Subcutaneous abdominal adipose tissue (tissue), 5 donors: ENCODE results near the gene PDGFB.

Experiments
- H3K27ac ChIP-seq: one replicate; pipeline ENCODE4 v1.7.0; 2013; ENCODE audit warnings: low read depth, mild to moderate bottlenecking, inconsistent platforms, low read length, moderate library complexity
- H3K27me3 ChIP-seq, 5 donors: one replicate each; pipeline ENCODE4 v1.7.0; 2013; ENCODE audit warnings: low read length in 5 of 5, inconsistent platforms in 1 of 5; ENCODE audit not compliant: control insufficient read depth in 5 of 5, insufficient read depth in 4 of 5
- H3K36me3 ChIP-seq, 5 donors: one replicate each; pipeline ENCODE4 v1.7.0; 2013; ENCODE audit warnings: low read length in 5 of 5; ENCODE audit not compliant: control insufficient read depth in 5 of 5, insufficient read depth in 5 of 5
- H3K4me1 ChIP-seq, 5 donors: one replicate each; pipeline ENCODE4 v1.7.0; 2013; ENCODE audit warnings: low read length in 5 of 5, mild to moderate bottlenecking in 3 of 5, moderate library complexity in 1 of 5; ENCODE audit not compliant: control insufficient read depth in 5 of 5, insufficient read depth in 5 of 5
- H3K4me3 ChIP-seq, 5 donors: one replicate each; pipeline ENCODE4 v1.7.0; 2013; ENCODE audit warnings: low read length in 5 of 5, low read depth in 1 of 5
- H3K9ac ChIP-seq, 5 donors: one replicate each; pipeline ENCODE4 v1.7.0; 2013; ENCODE audit warnings: low read length in 5 of 5, mild to moderate bottlenecking in 4 of 5, moderate library complexity in 3 of 5
- H3K9me3 ChIP-seq, 5 donors: one replicate each; pipeline ENCODE4 v1.7.0; 2013; ENCODE audit warnings: low read length in 5 of 5; ENCODE audit not compliant: control insufficient read depth in 5 of 5
- donor health status: healthy.
- donor health status: healthy.
- donor health status: healthy.
- donor health status: healthy.
- donor health status: healthy.

Gene PDGFB

DNA sequence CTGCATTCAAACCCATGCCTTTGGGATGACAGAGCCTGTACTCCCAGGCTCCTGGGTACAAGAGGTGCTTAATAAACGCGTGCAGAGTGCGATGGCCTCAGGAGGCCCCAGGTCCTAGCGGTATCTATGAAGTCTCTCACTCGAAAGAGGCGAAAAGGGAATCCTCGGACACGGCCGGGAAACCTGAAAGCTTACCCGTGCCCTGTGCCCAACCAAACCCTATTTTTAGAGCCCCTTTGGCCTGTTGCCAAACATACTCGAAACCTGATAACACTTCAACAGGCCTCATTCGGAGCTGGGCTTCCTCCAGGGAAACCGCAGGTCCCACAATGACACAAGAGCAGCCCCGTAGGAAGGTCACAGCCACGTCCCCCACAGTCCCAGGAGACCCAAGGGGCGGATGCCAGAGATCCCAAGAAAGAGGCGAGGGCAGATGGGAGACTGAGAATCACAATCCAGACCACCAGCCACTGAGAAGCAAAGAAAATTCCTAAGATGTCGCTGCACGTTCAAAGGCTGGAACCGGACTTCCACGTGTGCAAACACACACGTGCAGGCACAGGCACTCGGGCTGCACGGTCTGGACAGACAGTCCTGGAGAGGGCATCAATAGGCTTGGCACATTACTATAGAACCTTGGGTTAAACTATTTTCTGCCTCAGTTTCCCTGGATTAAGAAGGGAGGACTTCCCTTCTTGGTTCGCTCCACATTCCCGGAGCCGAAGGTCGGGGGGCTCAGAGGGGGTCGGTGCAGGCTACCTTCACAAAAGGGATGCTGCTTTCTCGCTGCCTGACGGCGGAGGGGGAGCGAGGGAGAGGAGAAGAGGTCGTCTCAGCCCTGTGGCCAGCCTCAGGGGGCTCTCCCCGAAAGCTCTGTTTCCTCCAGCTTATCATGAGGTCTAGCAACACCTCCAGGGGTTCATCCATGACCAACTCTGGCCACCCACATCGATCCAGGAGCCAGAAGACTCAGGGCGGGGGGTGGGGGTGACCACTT lies 8.2 kb downstream of the PDGFB start:
- H3K4me1 ChIP-seq: peaks cover 10 to 98% (median 85%) of the 10 kb centered on the region in 5 donors
- H3K9ac ChIP-seq: peak overlapping the region in 1 of 5 donors; percentile 28
- H3K36me3 ChIP-seq: peaks cover 0 to 41% (median 8%) of the 10 kb centered on the region in 5 donors
- peak overlapping the region; percentile 78 for H3K27ac ChIP-seq
- no peaks in the 10 kb centered on the region for H3K9me3 ChIP-seq
- peaks cover 2 to 32% (median 25%) of the 10 kb centered on the region in 5 donors for H3K27me3 ChIP-seq
- peak overlapping the region in 3 of 5 donors; percentile 19 to 91 (median 19) for H3K4me3 ChIP-seq

DNA sequence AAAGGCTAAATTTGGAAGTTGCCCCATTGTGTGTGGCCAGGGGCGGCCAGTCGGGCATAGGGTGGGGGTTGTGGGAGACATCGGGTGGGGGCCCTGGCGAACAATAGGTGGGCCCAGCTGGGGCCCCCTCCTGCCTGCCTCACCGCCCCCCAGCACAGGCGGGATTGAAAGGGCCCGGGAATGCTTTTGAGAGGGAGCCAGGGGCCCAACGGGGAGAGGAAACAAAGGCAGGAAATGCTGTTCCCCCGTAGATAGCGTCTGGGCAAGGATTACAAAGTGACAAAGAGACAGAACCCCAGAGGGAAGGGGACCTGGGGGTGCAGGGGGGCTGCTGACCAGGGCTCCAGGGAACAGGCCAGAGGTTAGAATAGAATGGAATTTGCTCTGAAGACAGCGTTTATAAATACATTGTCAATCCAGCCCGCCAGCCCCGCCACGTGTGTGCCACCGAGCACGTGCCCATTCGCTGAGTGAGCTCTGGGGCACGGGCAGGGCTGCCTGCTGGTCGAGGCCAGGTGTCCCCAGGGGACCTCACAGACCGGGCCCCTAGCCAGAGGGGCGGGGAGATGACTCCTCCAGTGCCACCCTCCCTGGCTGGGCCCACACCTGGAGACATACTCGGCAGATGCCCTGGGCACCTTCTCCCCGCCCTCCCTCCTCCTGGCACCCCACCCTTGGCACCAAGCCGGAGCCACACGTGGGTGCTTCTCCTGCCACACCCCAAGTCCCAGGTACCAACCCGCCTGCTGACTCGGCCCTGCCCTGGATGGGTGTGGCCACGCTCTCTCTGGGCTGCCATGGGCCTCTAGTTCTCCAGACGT lies 9.7 kb downstream of the PDGFB start:
- peaks cover 10 to 98% (median 74%) of the 10 kb centered on the region in 5 donors for H3K4me1 ChIP-seq
- H3K9me3 ChIP-seq: no peaks in the 10 kb centered on the region
- H3K4me3 ChIP-seq: peak overlapping the region in 2 of 5 donors; percentile 29 to 33
- H3K27ac ChIP-seq: peak overlapping the region; percentile 78
- H3K9ac ChIP-seq: peak overlapping the region in 1 of 5 donors; percentile 14
- H3K36me3 ChIP-seq: peaks cover 0 to 49% (median 16%) of the 10 kb centered on the region in 5 donors
- peaks cover 2 to 30% (median 23%) of the 10 kb centered on the region in 5 donors for H3K27me3 ChIP-seq

DNA sequence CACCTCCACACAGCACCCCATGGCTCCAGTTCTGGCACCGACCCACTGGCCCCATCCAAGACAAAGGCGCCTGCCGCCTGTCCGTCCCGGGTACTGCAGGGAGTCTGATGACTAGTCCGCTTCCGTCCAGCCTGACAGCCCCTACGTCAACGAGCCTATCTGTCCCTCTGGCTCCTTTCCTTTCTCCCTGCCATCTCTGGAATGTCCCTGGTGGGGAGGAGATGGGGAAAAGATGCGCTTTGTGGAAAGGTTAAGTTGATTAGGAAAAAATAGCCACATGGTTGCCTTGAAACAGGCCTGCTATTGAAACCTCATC lies 10.4 kb downstream of the PDGFB start:
- Histone ChIP-seq H3K27ac (peak overlapping the region; percentile 78), H3K4me3 (no peak overlapping the region), H3K36me3 (peaks cover 0 to 54% (median 21%) of the 10 kb centered on the region in 5 donors), H3K9ac (no peak overlapping the region), H3K4me1 (peaks cover 10 to 98% (median 68%) of the 10 kb centered on the region in 5 donors), H3K27me3 (peaks cover 2 to 30% (median 23%) of the 10 kb centered on the region in 5 donors), H3K9me3 (no peaks in the 10 kb centered on the region)

DNA sequence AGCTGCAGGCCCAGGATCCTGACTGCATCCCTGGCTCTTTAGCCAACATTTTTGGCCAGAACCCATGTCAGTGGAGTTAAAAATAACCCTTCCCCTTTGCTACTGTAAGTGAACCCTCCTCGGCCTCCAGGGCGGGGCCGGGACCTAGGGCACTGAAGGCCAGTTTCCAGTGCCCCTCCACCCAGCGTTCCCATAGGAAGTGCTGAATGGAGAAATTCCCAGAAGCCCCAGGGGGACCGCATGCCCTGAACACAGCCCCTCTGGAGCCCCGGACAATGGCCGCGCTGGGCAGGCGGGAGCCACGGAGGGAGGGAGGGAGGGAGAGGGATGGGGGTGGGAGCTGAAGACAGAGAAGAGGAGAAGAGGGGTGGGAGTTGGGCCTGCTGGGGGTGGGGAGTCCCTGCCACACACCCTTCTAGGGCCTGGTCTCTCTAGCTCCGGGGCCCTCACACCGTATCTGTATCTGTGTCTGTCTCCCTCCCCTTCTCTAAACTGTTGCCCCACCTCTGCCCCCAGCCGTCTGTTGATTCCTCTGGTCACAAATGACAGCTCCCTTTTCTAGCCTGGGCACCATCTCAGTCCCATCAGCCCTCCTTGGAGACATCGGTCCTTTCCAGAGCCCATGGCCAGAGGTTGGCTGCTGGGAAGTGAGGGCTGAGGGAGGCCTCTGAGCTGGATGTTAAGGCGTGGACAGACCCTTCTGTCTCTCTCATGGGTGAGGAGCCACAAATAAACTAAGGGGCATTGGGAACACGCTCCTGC lies 10.9 kb downstream of the PDGFB start:
- Histone ChIP-seq H3K9ac (no peak overlapping the region), H3K4me3 (no peak overlapping the region), H3K4me1 (peaks cover 10 to 97% (median 63%) of the 10 kb centered on the region in 5 donors), H3K27ac (peak overlapping the region; percentile 78), H3K27me3 (peaks cover 2 to 30% (median 23%) of the 10 kb centered on the region in 5 donors), H3K36me3 (peaks cover 0 to 54% (median 27%) of the 10 kb centered on the region in 5 donors), H3K9me3 (no peaks in the 10 kb centered on the region)

DNA sequence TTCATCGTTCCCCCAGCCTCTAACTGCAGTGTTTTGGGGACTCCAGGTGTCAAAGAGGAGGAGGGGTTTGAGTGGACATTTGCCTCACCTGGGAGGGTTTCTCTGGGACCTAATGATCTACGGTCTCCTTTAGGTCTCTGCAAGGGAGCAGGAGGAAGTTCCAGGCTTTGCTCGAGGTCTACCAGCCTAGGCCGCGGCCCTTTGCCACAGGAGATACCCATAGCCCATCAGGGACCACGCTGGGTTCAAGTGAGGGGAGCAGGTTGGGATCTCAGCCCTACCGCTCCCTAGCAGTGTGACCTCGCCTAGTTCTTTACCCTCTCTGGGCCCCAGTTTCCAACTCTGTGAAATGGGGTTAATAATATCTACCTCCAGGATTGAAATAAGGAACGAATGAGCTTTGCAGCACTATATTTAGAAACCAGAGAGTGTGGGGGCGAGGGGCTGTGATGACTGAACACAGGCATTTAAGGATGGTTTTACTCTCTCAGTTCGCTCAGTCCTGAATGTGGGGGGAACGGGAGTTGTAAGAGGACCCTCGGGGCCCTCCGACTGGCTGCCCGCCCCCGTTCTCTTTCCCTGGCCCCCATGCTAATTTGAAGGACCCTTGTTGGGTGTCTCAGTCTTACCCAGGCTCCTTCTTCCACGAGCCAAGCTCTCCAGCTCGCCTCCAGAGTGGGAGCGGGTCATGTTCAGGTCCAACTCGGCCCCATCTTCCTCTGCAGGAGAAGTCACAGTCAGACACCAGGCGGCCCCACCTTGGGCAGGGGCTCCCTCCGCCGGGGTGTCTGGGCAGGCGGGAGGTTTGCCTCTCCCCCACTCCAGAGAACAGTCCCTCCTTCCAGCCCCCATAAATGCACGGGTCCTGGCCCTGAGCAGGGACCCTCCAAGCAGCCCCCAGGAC lies 11.7 kb downstream of the PDGFB start:
- no peak overlapping the region for H3K4me3 ChIP-seq
- peaks cover 8 to 88% (median 55%) of the 10 kb centered on the region in 5 donors for H3K4me1 ChIP-seq
- peaks cover 0 to 47% (median 29%) of the 10 kb centered on the region in 5 donors for H3K36me3 ChIP-seq
- no peak overlapping the region for H3K9ac ChIP-seq
- H3K27ac ChIP-seq: peak overlapping the region; percentile 78
- H3K9me3 ChIP-seq: no peaks in the 10 kb centered on the region
- H3K27me3 ChIP-seq: peaks cover 2 to 30% (median 23%) of the 10 kb centered on the region in 5 donors

DNA sequence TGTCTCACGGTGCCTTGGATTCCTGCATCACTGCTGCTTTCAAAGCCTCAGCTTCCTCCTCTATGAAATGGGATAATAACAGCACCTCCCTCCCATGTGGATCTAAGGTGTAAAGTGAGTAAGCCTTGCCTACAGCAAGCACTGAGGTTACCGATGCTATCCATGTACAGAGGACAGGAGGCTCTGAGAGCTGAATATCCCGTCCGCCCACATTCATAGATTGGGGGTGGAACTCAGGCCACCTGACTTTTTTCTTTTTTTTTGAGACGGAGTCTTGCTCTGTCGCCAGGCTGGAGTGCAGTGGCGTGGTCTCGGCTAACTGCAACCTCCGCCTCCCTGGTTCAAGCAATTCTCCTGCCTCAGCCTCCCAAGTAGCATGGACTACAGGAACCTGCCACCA lies 12.5 kb downstream of the PDGFB start:
- Histone ChIP-seq H3K9ac (no peak overlapping the region), H3K9me3 (no peaks in the 10 kb centered on the region), H3K4me1 (peaks cover 6 to 88% (median 47%) of the 10 kb centered on the region in 5 donors), H3K4me3 (no peak overlapping the region), H3K36me3 (peaks cover 0 to 52% (median 37%) of the 10 kb centered on the region in 5 donors), H3K27ac (no peak overlapping the region), H3K27me3 (peaks cover 2 to 27% (median 18%) of the 10 kb centered on the region in 5 donors)

DNA sequence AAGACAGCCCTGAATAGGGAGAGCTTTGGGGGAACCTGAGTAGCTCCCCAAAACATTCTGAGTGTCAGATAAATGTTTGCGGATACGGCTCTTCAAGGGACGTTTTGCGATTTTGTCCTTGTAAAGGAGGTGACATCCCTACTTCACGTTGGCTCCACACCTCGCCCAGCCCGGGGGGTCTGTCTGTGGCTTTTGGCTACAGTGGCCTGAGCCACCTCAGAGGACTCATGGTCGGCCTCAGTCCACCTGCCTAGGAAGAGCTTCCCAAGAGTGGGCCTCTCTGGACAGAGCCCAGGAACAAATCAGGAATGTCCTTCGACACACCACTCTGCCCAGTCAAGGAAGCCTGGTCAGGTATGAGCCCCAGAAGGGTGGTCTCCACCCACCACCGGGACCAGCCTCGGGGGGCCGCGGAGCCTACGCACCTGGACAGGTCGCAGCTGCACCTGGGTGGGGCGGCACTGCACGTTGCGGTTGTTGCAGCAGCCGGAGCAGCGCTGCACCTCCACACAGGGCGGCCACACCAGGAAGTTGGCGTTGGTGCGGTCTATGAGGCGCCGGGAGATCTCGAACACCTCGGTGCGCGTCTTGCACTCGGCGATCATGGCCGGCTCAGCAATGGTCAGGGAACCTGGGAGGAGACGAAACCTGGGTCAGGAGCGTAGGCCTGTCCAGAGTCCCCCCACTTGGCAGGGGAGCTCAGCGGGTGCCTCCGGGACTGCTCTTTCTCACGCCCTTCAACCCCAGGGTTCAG lies 13.4 kb downstream of the PDGFB start:
- Histone ChIP-seq H3K27ac (peak overlapping the region; percentile 42), H3K9ac (no peak overlapping the region), H3K36me3 (peaks cover 0 to 58% (median 41%) of the 10 kb centered on the region in 5 donors), H3K27me3 (peaks cover 2 to 23% (median 11%) of the 10 kb centered on the region in 5 donors), H3K4me3 (no peak overlapping the region), H3K9me3 (peaks cover 0 to 3% (median 0%) of the 10 kb centered on the region in 5 donors), H3K4me1 (peaks cover 3 to 81% (median 38%) of the 10 kb centered on the region in 5 donors)
